ENCODE measurements around the gene CFAP70. TPM values are rescaled to one million over a fixed set of nuclear protein-coding genes. Genes with fewer than 3 reads are reported as not detected.
A peak's percentile ranks its signal among the peaks of the same experiment; 100 is the strongest.

CFAP70 gene
- total and polyA plus RNA-seq, 7 experiments from 2014 or later, result 0.66 to 5.4 (median 2.5) TPM

GRCh38 chr10:73220989-73221388 is 137.7 kb downstream of the CFAP70 start:
- Histone ChIP-seq H3K4me1 (ENCODE audit: control insufficient read depth in 2 of 2, insufficient read depth in 2 of 2, low read length in 2 of 2) (no peaks in the 10 kb centered on the region), H3K4me3 (ENCODE audit: low read length) (no peak overlapping the region), H3K27me3 (ENCODE audit: control insufficient read depth in 2 of 2, insufficient read depth in 2 of 2, low read length in 2 of 2) (no peaks in the 10 kb centered on the region), H3K27ac (ENCODE audit: low read depth, low read length) (no peak overlapping the region), H3K36me3 (ENCODE audit: control insufficient read depth in 2 of 3, insufficient read depth in 3 of 3, low read length in 3 of 3) (peaks cover 0 to 25% (median 0%) of the 10 kb centered on the region in 3 experiments), H3K9me3 (ENCODE audit: control insufficient read depth in 2 of 3, low read length in 3 of 3) (no peaks in the 10 kb centered on the region)
- H3K27ac Mint-ChIP-seq, result no peak overlapping the region
- peaks cover 0 to 3% (median 0%) of the 10 kb centered on the region in 7 donors for H3K4me1 Mint-ChIP-seq
- intact Hi-C loops (cut with micrococcal nuclease), result no loop called here
- H3K4me3 Mint-ChIP-seq, result no peak overlapping the region
- DNase-seq (no peak), ATAC-seq (no peak)
- peaks cover 0 to 2% (median 0%) of the 10 kb centered on the region in 11 donors for H3K9me3 Mint-ChIP-seq
- peaks cover 14 to 48% (median 31%) of the 10 kb centered on the region in 5 donors for H3K36me3 Mint-ChIP-seq
- POLR2A ChIA-PET, result no interaction called here
- H3K27me3 Mint-ChIP-seq, result no peaks in the 10 kb centered on the region
- CTCF ChIA-PET, result no interaction called here

- ChIA-PET CTCF (no interaction called here), POLR2A (no interaction called here)
- no peak overlapping the region for H3K4me3 Mint-ChIP-seq
- peaks cover 0 to 2% (median 0%) of the 10 kb centered on the region in 11 donors for H3K9me3 Mint-ChIP-seq
- H3K4me3 ChIP-seq (ENCODE audit: low read length), result no peak overlapping the region
- peaks cover 0 to 3% (median 0%) of the 10 kb centered on the region in 7 donors for H3K4me1 Mint-ChIP-seq
- H3K36me3 ChIP-seq (ENCODE audit: control insufficient read depth in 2 of 3, insufficient read depth in 3 of 3, low read length in 3 of 3), result peaks cover 0 to 25% (median 0%) of the 10 kb centered on the region in 3 experiments
- peaks cover 16 to 60% (median 37%) of the 10 kb centered on the region in 5 donors for H3K36me3 Mint-ChIP-seq
- H3K27ac Mint-ChIP-seq, result no peak overlapping the region
- ATAC-seq (no peak), DNase-seq (no peak)
- intact Hi-C loops (cut with micrococcal nuclease), result no loop called here
- no peaks in the 10 kb centered on the region for H3K9me3 ChIP-seq (ENCODE audit: control insufficient read depth in 2 of 3, low read length in 3 of 3)
- H3K27me3 Mint-ChIP-seq, result no peaks in the 10 kb centered on the region
- no peaks in the 10 kb centered on the region for H3K27me3 ChIP-seq (ENCODE audit: control insufficient read depth in 2 of 2, insufficient read depth in 2 of 2, low read length in 2 of 2)
- no peaks in the 10 kb centered on the region for H3K4me1 ChIP-seq (ENCODE audit: control insufficient read depth in 2 of 2, insufficient read depth in 2 of 2, low read length in 2 of 2)
- H3K27ac ChIP-seq (ENCODE audit: low read depth, low read length), result no peak overlapping the region
Observed at GRCh38 chr10:73219384-73219783, 139.3 kb downstream of the CFAP70 start.

DNA sequence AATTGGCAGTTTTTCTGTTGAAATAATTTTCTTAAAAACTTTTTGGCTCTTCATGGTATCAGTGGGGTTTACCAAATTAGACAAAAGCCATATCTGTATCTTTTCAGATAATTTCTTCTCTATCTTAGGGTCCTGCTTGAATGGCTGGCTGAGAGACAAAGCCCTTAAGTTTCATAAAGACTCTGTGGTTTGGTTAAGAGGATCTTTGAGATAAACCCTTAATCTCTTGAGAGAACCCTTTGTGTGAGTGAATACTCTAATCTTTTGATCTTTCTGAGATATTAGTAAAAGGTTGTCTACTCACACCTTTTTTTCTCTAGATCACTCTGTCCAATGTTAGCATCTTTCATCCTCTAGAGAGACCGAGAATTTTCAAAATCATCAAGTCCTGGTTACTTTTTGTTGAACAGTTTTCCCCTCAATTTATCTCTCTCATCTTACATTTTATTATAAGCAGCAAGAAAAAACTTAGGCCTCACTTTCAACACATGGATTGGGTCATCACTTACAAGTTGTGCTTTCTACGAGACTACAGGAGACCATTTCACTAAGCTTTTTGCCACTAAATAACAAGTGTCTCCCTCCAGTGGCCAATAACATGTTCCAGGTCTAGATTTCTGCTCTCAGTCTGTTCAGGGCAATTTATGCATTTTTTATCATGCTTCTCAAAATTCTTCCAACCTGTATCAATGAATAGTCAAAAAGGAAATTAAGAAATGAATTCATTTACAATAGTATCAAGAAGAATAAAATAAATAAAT is 140.1 kb downstream of the CFAP70 start:
- peaks cover 21 to 68% (median 42%) of the 10 kb centered on the region in 5 donors for H3K36me3 Mint-ChIP-seq
- peaks cover 0 to 2% (median 0%) of the 10 kb centered on the region in 11 donors for H3K9me3 Mint-ChIP-seq
- POLR2A ChIA-PET, result no interaction called here
- CTCF ChIA-PET, result no interaction called here
- Histone ChIP-seq H3K36me3 (ENCODE audit: control insufficient read depth in 2 of 3, insufficient read depth in 3 of 3, low read length in 3 of 3) (peaks cover 0 to 25% (median 0%) of the 10 kb centered on the region in 3 experiments), H3K27ac (ENCODE audit: low read depth, low read length) (no peak overlapping the region), H3K4me3 (ENCODE audit: low read length) (no peak overlapping the region), H3K9me3 (ENCODE audit: control insufficient read depth in 2 of 3, low read length in 3 of 3) (no peaks in the 10 kb centered on the region), H3K27me3 (ENCODE audit: control insufficient read depth in 2 of 2, insufficient read depth in 2 of 2, low read length in 2 of 2) (no peaks in the 10 kb centered on the region), H3K4me1 (ENCODE audit: control insufficient read depth in 2 of 2, insufficient read depth in 2 of 2, low read length in 2 of 2) (no peaks in the 10 kb centered on the region)
- ATAC-seq (no peak), DNase-seq (peak in 1 of 9 donors; percentile 4)
- no peak overlapping the region for H3K27ac Mint-ChIP-seq
- H3K27me3 Mint-ChIP-seq, result no peaks in the 10 kb centered on the region
- intact Hi-C loops (cut with micrococcal nuclease), result no loop called here
- peaks cover 0 to 3% (median 0%) of the 10 kb centered on the region in 7 donors for H3K4me1 Mint-ChIP-seq
- no peak overlapping the region for H3K4me3 Mint-ChIP-seq

GRCh38 chr10:73217628-73218027 is 141.0 kb downstream of the CFAP70 start:
- Histone ChIP-seq H3K4me3 (ENCODE audit: low read length) (no peak overlapping the region), H3K4me1 (ENCODE audit: control insufficient read depth in 2 of 2, insufficient read depth in 2 of 2, low read length in 2 of 2) (no peaks in the 10 kb centered on the region), H3K36me3 (ENCODE audit: control insufficient read depth in 2 of 3, insufficient read depth in 3 of 3, low read length in 3 of 3) (peaks cover 0 to 25% (median 0%) of the 10 kb centered on the region in 3 experiments), H3K9me3 (ENCODE audit: control insufficient read depth in 2 of 3, low read length in 3 of 3) (no peaks in the 10 kb centered on the region), H3K27me3 (ENCODE audit: control insufficient read depth in 2 of 2, insufficient read depth in 2 of 2, low read length in 2 of 2) (no peaks in the 10 kb centered on the region), H3K27ac (ENCODE audit: low read depth, low read length) (no peak overlapping the region)
- Mint-ChIP-seq H3K27ac (no peak overlapping the region), H3K4me3 (no peak overlapping the region), H3K9me3 (peaks cover 0 to 2% (median 0%) of the 10 kb centered on the region in 11 donors), H3K36me3 (peaks cover 22 to 77% (median 45%) of the 10 kb centered on the region in 5 donors), H3K4me1 (peaks cover 0 to 3% (median 0%) of the 10 kb centered on the region in 7 donors), H3K27me3 (no peaks in the 10 kb centered on the region)
- DNase-seq, result no peak
- no peak for ATAC-seq
- ChIA-PET POLR2A (no interaction called here), CTCF (interaction anchor here (1.3 kb wide), 1 partner anchor 10 kb away, joined by 3 read pairs; no protein-coding TSS in a partner anchor)
- intact Hi-C loops (cut with micrococcal nuclease), result no loop called here

DNA sequence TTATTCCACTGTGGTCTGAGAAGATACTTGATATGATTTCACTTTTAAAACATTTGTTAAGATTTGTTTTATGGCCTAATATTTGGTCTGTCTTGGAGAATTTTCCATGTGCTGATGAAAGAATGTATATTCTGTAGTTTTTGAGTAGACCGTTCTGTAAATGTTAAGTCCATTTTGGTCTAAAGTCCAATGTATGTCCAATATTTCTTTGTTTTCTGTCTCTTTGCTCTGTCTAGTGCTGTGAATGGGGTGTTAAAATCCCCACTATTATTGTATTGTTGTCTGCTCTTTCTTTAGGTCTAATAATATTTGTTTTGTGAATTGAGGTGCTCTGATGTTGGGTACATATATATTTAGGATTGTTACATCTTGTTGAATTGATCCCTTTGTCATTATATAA is 142.9 kb downstream of the CFAP70 start:
- intact Hi-C loops (cut with micrococcal nuclease), result no loop called here
- peaks cover 0 to 25% (median 0%) of the 10 kb centered on the region in 3 experiments for H3K36me3 ChIP-seq (ENCODE audit: control insufficient read depth in 2 of 3, insufficient read depth in 3 of 3, low read length in 3 of 3)
- H3K9me3 Mint-ChIP-seq, result peaks cover 0 to 2% (median 0%) of the 10 kb centered on the region in 11 donors
- H3K4me1 Mint-ChIP-seq, result peaks cover 0 to 2% (median 0%) of the 10 kb centered on the region in 7 donors
- H3K9me3 ChIP-seq (ENCODE audit: control insufficient read depth in 2 of 3, low read length in 3 of 3), result no peaks in the 10 kb centered on the region
- no peaks in the 10 kb centered on the region for H3K27me3 ChIP-seq (ENCODE audit: control insufficient read depth in 2 of 2, insufficient read depth in 2 of 2, low read length in 2 of 2)
- CTCF ChIA-PET, result no interaction called here
- no peak overlapping the region for H3K27ac Mint-ChIP-seq
- POLR2A ChIA-PET, result no interaction called here
- no peak overlapping the region for H3K4me3 Mint-ChIP-seq
- H3K36me3 Mint-ChIP-seq, result peaks cover 16 to 75% (median 49%) of the 10 kb centered on the region in 5 donors
- H3K4me1 ChIP-seq (ENCODE audit: control insufficient read depth in 2 of 2, insufficient read depth in 2 of 2, low read length in 2 of 2), result no peaks in the 10 kb centered on the region
- H3K27ac ChIP-seq (ENCODE audit: low read depth, low read length), result no peak overlapping the region
- ATAC-seq, result no peak
- no peak overlapping the region for H3K4me3 ChIP-seq (ENCODE audit: low read length)
- DNase-seq, result no peak
- no peaks in the 10 kb centered on the region for H3K27me3 Mint-ChIP-seq

DNA sequence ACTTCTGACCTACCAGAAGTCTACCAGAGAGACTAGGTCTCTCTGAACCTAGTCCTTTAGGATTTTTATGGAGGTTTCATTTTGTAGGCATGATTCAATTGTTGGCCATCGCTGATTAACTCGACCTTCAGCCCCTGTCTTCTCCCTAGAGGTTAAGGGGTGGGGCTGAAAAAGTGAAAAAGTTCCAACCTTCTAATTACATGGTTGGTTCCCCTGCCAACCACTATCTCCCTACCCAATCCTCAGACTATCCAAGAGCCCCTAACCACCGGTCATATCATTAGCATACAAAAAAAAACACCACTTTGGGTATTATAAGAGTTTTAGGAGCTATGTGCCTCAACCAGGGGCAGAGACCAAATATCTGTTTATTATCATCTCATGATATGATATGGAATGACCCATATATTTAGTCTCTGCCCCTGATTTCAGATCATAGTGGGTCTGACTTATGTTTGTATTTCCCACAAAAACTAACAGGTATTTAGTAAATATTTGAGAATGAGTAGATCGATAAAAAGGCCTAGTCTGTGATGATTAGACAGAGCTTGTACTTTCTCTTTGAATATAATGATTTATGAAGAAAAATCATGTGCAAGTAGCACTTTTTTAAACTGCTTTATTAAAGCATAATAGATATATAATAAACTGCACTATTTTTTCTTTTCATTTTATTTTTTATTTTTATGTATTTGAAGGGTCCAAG is 147.4 kb downstream of the CFAP70 start:
- ChIA-PET CTCF (no interaction called here), POLR2A (no interaction called here)
- Mint-ChIP-seq H3K27ac (peak overlapping the region in 1 of 9 donors; percentile 12), H3K36me3 (peaks cover 9 to 57% (median 31%) of the 10 kb centered on the region in 5 donors), H3K4me1 (peaks cover 0 to 2% (median 0%) of the 10 kb centered on the region in 7 donors), H3K9me3 (peaks cover 0 to 2% (median 0%) of the 10 kb centered on the region in 11 donors), H3K4me3 (no peak overlapping the region), H3K27me3 (no peaks in the 10 kb centered on the region)
- DNase-seq (no peak), ATAC-seq (no peak)
- H3K4me1 ChIP-seq (ENCODE audit: control insufficient read depth in 2 of 2, insufficient read depth in 2 of 2, low read length in 2 of 2), result no peaks in the 10 kb centered on the region
- H3K36me3 ChIP-seq (ENCODE audit: control insufficient read depth in 2 of 3, insufficient read depth in 3 of 3, low read length in 3 of 3), result peaks cover 0 to 11% (median 0%) of the 10 kb centered on the region in 3 experiments
- no peak overlapping the region for H3K27ac ChIP-seq (ENCODE audit: low read depth, low read length)
- H3K9me3 ChIP-seq (ENCODE audit: control insufficient read depth in 2 of 3, low read length in 3 of 3), result no peaks in the 10 kb centered on the region
- no peak overlapping the region for H3K4me3 ChIP-seq (ENCODE audit: low read length)
- intact Hi-C loops (cut with micrococcal nuclease), result no loop called here
- no peaks in the 10 kb centered on the region for H3K27me3 ChIP-seq (ENCODE audit: control insufficient read depth in 2 of 2, insufficient read depth in 2 of 2, low read length in 2 of 2)
